K562 (cell line): ENCODE data around the gene TEX35. TPM values are rescaled to one million over a fixed set of nuclear protein-coding genes. Genes with fewer than 3 reads are reported as not detected.

Experiments used
- AFF4 ChIP-seq: sonication (generic); formaldehyde crosslinking; IDR thresholded peaks from 2 replicates; pipeline ENCODE4 v1.8.0; 2023; ENCODE audit warnings: mild to moderate bottlenecking, missing genetic modification reagents
- ARID4B ChIP-seq: sonication (generic); formaldehyde crosslinking; IDR thresholded peaks from 2 replicates; pipeline ENCODE4 v1.8.0; 2022; ENCODE audit warnings: mild to moderate bottlenecking, missing genetic modification reagents
- ATF3 ChIP-seq, 2 experiments: fragments of 450-650 bp in 1 of 2; sonication (generic) in 1 of 2; formaldehyde crosslinking in 1 of 2; IDR thresholded peaks in 1 of 2; conservative IDR thresholded peaks in 1 of 2; 2 replicates each; pipeline versions ENCODE4 v1.6.1 to v1.8.1; 2016 to 2023; ENCODE audit warnings: mild to moderate bottlenecking in 2 of 2, moderate library complexity in 2 of 2, inconsistent platforms in 1 of 2, missing genetic modification reagents in 1 of 2
- CEBPG ChIP-seq, 3 experiments: fragments of 200-800 bp in 1 of 3; sonication (Bioruptor generic) in 1 of 3; sonication (generic) in 1 of 3; formaldehyde crosslinking in 1 of 3; IDR thresholded peaks in 2 of 3; conservative IDR thresholded peaks in 1 of 3; 2 replicates each; pipeline versions ENCODE4 v1.6.1 to v1.8.0; 2016 to 2022; ENCODE audit warnings: missing compliant biosample characterization in 2 of 3, missing genetic modification characterization in 2 of 3, mild to moderate bottlenecking in 1 of 3, missing genetic modification reagents in 1 of 3
- CTBP1 ChIP-seq: fragments of 450-650 bp; IDR thresholded peaks from 2 replicates; pipeline ENCODE4 v1.6.1; 2016; ENCODE audit warnings: borderline replicate concordance
- DEAF1 ChIP-seq: fragments of 450-650 bp; formaldehyde crosslinking; IDR thresholded peaks from 2 replicates; pipeline ENCODE4 v1.4.0; 2020; ENCODE audit warnings: mild to moderate bottlenecking, moderate library complexity
- FOXJ3 ChIP-seq: sonication (generic); formaldehyde crosslinking; IDR thresholded peaks from 2 replicates; pipeline ENCODE4 v1.4.0; 2020; ENCODE audit warnings: mild to moderate bottlenecking, missing genetic modification reagents
- L3MBTL2 ChIP-seq: fragments of 450-650 bp; IDR thresholded peaks from 2 replicates; pipeline ENCODE4 v1.6.1; 2016; ENCODE audit warnings: mild to moderate bottlenecking, moderate library complexity
- ZBTB26 ChIP-seq: fragments of 450-650 bp; formaldehyde crosslinking; IDR thresholded peaks from 2 replicates; pipeline ENCODE4 v1.4.0; 2022; ENCODE audit warnings: missing genetic modification characterization
- ZNF655 ChIP-seq: fragments of 250-450 bp; sonication (Bioruptor Pico); IDR thresholded peaks from 2 replicates; pipeline ENCODE4 v1.5.0; 2021
- ZNF76 ChIP-seq: fragments of 250-450 bp; sonication (Bioruptor Pico); IDR thresholded peaks from 2 replicates; pipeline ENCODE4 v1.4.0; 2020; ENCODE audit warnings: mild to moderate bottlenecking, moderate library complexity, borderline replicate concordance
- polyA plus RNA-seq, 8 experiments: library from polyadenylated mRNA; depleted of rRNA in 4 of 8; stranded (reverse) in 5 of 8; unstranded in 3 of 8; fragments of >200 nt; fragmentation: Nextera tagmentation in 2 of 8; fragmentation: Illumina TruSeq in 1 of 8; extraction: Ambion mirVana in 2 of 8; extraction: Trizol in 1 of 8; gene quantifications; 2 replicates each; pipeline versions ENCODE4 v1.2.1 to v1.2.3, GENCODE V29; 2011 to 2014; ENCODE audit warnings: inconsistent platforms in 1 of 8, missing spikeins in 1 of 8
- total RNA-seq, 7 experiments: library from RNA; depleted of rRNA in 6 of 7; stranded (reverse); fragments of >200 nt in 6 of 7; fragmentation: Illumina TruSeq in 2 of 7; extraction: Trizol in 2 of 7; gene quantifications; 2 replicates each; pipeline versions ENCODE4 v1.2.1 to v1.2.3, GENCODE V29; 2011 to 2021; ENCODE audit warnings: low replicate concordance in 1 of 7

Gene TEX35
- total and polyA plus RNA-seq, 9 of the 15 experiments (the other 6 are each of a cell fraction or from before 2014, with no cell fraction given): not detected

- TF ChIP-seq CEBPG (CRISPR knock-in tag; IDR thresholded peaks at IDR 0.05): no peak
- no peak for TF ChIP-seq CEBPG (tag; conservative IDR thresholded peaks at IDR 0.05 in 1 of 2, IDR thresholded peaks at IDR 0.05 in 1 of 2)
- TF ChIP-seq ZNF655 (CRISPR knock-in tag): no peak
- no peak for TF ChIP-seq ZBTB26 (CRISPR knock-in tag)
- TF ChIP-seq CTBP1: peak; percentile 63
- peak; percentile 56 for TF ChIP-seq L3MBTL2
- no peak for TF ChIP-seq ARID4B (CRISPR knock-in tag)
- no peak for TF ChIP-seq FOXJ3 (CRISPR knock-in tag)
- no peak; the same call in 1 of the 2 replicates for TF ChIP-seq AFF4 (CRISPR knock-in tag)
- TF ChIP-seq ZNF76 (CRISPR knock-in tag): no peak
- TF ChIP-seq ATF3 (IDR thresholded peaks at IDR 0.05): no peak
- 0 out of 2 replicates have a peak, but pooled peaks have one; percentile 4 for TF ChIP-seq ATF3 (CRISPR knock-in tag; conservative IDR thresholded peaks at IDR 0.05)
- peak; percentile 62 for TF ChIP-seq DEAF1
Measured at GRCh38 chr1:178542554-178543289, 29.8 kb downstream of the TEX35 start (continued).
